Suppressor macrophage (primary cell): ENCODE results near the gene IRF2BP1.

Experiments
- DNase-seq, 4 experiments: peaks; one replicate each; pipeline ENCODE4 v3.0.0-alpha.2; 2020 to 2022
- total RNA-seq, 17 experiments: gene quantifications; one replicate each; lab custom pipeline; 2026; ENCODE audit warnings: mixed read lengths in 6 of 17, inconsistent platforms in 3 of 17; lab: John Stamatoyannopoulos, UW

The IRF2BP1 gene
- 1.6 to 18.2 (median 7.3) reads per million in 17 experiments for total RNA-seq

- DNase-seq = peak; percentile 93 to 97 (median 96)
Measured at GRCh38 chr19:45885556-45886426, at the start of gene IRF2BP1. IRF2BP1 (minus strand) TSS chr19:45886141; CDS start chr19:45885774, 367 bp downstream.

- DNase-seq = no peak
Measured at GRCh38 chr19:45935267-45935666, 49.3 kb upstream of the IRF2BP1 start.

- DNase-seq = no peak
Measured at GRCh38 chr19:45934551-45935230, 48.8 kb upstream of the IRF2BP1 start.

GRCh38 chr19:45933759-45934158 is 47.8 kb upstream of the IRF2BP1 start:
- no peak for DNase-seq

- no peak for DNase-seq
Measured at GRCh38 chr19:45931055-45931454, 45.1 kb upstream of the IRF2BP1 start.

- DNase-seq = no peak
Measured at GRCh38 chr19:45929247-45929646, 43.3 kb upstream of the IRF2BP1 start.

- peak; percentile 92 to 95 (median 93) for DNase-seq
Measured at GRCh38 chr19:45927565-45928261, 41.8 kb upstream of the IRF2BP1 start.

- DNase-seq = no peak
Measured at GRCh38 chr19:45924891-45925447, 39.0 kb upstream of the IRF2BP1 start.

GRCh38 chr19:45922281-45922680 is 36.3 kb upstream of the IRF2BP1 start:
- peak in 2 of 4 experiments; percentile 11 to 22 for DNase-seq

- no peak for DNase-seq
Measured at GRCh38 chr19:45920458-45920857, 34.5 kb upstream of the IRF2BP1 start.

- no peak for DNase-seq
Measured at GRCh38 chr19:45919678-45920077, 33.7 kb upstream of the IRF2BP1 start.

GRCh38 chr19:45918721-45919120 is 32.8 kb upstream of the IRF2BP1 start:
- DNase-seq = no peak

GRCh38 chr19:45917421-45918091 is 31.6 kb upstream of the IRF2BP1 start:
- DNase-seq = no peak

- peak in 1 of 4 experiments; percentile 14 for DNase-seq
Measured at GRCh38 chr19:45913874-45914830, 28.2 kb upstream of the IRF2BP1 start, which contains the start of gene NANOS2. NANOS2 (minus strand) TSS chr19:45914778; CDS start chr19:45914693, 85 bp downstream.

- no peak for DNase-seq
Measured at GRCh38 chr19:45911291-45911690, 25.4 kb upstream of the IRF2BP1 start.

- DNase-seq = no peak
Measured at GRCh38 chr19:45908956-45909355, 23.0 kb upstream of the IRF2BP1 start.

- peak; percentile 28 to 70 (median 62) for DNase-seq
Measured at GRCh38 chr19:45906221-45906620, 20.3 kb upstream of the IRF2BP1 start.

- DNase-seq = no peak
Measured at GRCh38 chr19:45905011-45905410, 19.1 kb upstream of the IRF2BP1 start.

GRCh38 chr19:45902651-45903625 is 17.0 kb upstream of the IRF2BP1 start:
- peak; percentile 99 to 100 (median 100) for DNase-seq
